ENCODE results near the gene YJEFN3.
A peak's percentile ranks its signal among the peaks of the same experiment; 100 is the strongest.

The YJEFN3 gene

DNA sequence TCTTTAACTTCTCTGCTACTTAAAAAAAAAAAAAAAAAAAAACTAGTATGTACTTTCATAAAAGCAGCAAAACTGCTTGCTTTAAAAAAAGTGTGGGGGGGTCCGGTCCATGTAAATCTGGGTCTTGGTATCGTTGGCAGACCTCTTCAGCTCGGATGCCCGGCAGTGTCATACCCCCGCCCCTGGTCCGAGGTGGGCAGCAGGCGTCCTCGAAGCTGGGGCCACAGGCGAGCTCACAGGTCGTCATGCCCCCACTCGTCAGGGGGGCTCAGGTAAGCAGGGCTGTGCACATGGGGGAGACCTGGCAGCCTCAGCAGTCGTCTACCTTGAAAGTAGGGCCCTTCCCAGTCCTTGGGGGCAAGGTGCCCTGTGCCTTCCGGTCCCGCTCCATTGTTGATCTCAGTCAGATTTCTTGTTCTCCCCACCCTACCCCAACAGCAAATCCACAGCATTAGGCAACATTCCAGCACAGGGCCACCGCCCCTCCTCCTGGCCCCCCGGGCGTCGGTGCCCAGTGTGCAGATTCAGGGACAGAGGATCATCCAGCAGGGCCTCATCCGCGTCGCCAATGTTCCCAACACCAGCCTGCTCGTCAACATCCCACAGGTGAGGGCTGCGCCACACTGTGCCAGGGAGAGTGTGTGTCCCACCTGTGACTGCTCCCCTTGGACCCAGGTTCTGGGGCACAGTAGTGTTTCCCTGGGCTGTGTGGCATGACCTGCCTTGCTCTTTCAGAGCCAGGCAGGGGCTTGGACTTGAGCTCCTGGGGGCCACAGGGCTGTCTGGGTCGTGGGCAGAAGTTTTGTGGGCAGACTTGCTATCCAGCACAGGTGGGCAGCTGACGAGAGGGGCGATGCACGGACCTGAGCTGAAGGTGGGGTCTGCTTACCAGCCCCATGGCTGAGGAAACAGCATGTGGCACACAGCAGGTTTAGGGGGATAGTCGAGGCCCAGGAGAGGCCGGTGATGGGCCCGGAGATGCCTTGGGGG lies 32.8 kb upstream of the YJEFN3 start:
- DNase-seq (ENCODE audit: low read depth in 2 of 2): no peak

DNA sequence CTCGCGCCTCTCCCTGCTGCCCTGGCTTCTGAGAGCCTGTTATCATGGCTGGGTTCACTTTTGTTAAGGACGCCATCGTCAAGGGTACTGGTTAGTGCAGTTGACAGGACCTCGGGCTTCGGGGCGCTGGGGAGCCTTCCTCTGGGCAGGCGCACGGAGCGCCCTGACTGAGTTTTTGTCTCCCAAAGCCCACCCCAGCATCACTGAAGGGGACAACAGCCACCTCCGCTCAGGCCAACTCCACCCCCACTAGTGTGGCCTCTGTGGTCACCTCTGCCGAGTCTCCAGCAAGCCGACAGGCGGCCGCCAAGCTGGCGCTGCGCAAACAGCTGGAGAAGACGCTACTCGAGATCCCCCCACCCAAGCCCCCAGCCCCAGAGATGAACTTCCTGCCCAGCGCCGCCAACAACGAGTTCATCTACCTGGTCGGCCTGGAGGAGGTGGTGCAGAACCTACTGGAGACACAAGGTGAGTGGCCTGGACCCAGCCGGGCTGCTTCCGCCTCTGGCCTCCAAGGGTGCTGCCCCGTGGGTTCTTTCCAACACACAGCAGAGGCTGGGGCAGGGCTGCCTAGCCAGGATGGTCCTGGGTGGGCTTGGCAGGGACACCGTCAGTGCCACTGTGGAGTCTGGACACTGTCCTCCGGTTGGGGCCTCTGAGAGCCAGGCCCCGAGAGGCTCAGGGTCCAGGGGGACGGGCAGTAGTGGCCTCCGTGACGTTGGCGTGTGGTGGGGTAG lies 30.3 kb upstream of the YJEFN3 start:
- no peak for DNase-seq (ENCODE audit: low read depth in 2 of 2)

DNA sequence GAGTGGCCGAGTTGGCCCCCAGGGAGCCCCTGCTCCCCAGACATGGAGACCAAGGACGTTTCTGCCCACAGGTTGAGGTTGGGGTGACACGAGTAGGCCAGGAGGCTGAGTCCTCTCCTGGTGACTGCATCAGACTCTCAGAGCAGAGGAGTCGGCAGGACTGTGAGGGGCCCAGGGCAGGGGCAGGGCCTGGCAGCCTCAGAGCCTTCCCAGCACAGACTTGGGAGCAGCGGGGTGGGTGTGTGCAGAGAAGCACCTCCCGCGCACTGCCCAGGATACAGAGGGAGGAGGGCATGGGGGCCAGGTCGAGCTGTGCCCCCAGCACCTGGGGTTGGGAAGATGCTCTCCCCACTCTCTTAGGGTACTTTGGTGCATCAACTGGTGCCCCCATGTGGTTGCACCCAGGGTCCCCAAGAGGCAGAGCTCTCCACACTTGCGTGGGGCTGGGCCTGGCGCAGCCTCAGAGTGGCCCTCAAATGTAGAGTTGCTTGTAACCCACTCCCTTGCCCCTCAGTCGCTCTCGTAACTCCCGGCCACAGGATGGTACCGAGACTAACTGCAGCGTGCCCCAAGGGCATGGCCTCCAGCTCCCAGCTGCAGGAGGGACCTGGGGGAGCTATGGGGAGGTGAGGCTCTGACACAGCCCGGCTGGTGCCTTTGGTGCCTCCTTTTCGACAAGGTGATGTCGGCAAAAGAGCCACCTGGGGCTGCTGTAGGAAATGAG lies 29.3 kb upstream of the YJEFN3 start:
- no peak for DNase-seq (ENCODE audit: low read depth in 2 of 2)

DNA sequence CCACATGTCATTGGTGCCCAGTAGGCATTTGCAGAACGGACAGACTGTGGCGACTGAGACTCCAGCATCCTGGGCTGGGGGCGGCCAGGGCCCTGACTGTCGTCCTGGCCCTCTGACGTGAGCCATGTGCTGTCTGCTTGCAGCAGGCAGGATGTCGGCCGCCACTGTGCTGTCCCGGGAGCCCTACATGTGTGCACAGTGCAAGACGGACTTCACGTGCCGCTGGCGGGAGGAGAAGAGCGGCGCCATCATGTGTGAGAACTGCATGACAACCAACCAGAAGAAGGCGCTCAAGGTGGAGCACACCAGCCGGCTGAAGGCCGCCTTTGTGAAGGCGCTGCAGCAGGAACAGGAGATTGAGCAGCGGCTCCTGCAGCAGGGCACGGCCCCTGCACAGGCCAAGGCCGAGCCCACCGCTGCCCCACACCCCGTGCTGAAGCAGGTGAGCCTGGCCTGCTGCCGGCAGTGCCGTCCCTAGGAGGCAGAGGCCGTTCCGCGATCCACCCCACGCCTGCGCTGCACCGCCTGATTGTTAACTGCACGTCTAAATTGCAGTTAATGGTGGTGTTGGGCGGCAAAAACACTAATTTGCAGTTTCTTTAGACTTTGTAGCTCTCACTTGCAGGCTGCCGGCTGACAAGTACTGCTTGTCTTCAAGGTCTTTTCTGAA lies 27.6 kb upstream of the YJEFN3 start:
- DNase-seq (ENCODE audit: low read depth in 2 of 2): no peak

DNA sequence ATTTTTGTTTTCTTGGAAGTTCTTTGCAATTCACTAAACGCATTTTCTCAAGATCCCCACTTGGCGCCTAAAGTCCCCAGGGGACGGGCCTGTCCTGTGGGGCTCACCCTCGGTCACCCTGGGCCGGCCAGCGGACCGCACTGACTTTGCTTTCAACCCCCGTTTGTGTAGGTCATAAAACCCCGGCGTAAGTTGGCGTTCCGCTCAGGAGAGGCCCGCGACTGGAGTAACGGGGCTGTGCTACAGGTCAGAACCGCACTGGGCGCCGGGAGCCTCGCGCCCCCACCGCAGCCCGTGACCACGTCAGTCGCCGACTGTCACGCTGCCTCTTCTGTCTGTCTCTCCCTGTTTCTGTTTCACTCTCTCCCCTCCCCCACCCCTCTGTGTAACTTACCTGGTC lies 26.9 kb upstream of the YJEFN3 start:
- no peak for DNase-seq (ENCODE audit: low read depth in 2 of 2)

DNA sequence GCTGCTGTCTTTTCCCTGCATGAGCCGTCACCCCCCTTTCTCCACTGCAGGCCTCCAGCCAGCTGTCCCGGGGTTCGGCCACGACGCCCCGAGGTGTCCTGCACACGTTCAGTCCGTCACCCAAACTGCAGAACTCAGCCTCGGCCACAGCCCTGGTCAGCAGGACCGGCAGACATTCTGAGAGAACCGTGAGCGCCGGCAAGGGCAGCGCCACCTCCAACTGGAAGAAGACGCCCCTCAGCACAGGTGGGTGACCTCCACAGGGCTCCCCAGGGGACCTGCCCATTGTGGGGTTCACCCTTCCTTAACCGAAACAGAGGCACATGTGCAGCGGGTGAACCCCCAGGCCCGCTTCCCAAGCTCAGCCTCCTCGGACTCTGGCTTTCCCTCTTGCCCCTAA lies 26.4 kb upstream of the YJEFN3 start:
- no peak for DNase-seq (ENCODE audit: low read depth in 2 of 2)

DNA sequence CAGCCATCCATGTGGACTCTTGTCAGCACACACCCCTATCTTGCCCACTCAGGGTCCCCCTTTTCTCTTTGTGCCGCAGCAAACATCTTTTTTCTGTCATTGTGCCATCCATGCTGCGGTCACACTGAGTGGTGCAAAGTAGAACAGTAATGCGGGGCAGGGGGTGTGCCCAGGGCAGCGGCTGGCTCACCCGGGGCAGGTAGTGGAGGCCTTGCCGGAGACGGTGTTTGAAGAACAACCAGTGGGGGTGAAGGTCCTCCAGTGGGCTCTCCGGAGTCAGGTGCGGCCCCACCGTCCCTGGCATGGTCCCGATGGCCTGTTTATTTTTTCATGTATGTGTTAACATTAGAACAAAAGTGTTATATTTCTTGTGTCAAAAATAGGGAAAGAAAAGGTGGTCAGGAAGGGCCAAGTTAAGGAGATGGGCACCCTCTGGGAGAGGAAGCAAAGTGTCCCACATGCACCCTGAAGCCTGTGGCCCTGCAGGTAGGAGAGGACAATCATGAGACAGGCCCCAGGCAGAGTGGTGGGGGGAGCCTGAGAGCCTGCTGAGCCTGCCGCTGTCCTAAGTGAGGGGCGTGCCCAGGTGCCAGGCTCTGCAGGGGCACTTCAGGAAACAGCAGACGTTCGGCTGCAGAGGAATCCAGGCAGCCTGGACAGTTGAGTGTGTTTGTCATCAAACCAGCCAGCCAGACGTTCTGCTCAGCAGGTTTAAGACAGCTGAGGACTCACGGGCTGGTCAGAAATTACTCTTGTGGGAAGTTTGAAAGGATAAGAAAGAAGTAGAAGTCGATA lies 25.7 kb upstream of the YJEFN3 start:
- DNase-seq (ENCODE audit: low read depth in 2 of 2): no peak

DNA sequence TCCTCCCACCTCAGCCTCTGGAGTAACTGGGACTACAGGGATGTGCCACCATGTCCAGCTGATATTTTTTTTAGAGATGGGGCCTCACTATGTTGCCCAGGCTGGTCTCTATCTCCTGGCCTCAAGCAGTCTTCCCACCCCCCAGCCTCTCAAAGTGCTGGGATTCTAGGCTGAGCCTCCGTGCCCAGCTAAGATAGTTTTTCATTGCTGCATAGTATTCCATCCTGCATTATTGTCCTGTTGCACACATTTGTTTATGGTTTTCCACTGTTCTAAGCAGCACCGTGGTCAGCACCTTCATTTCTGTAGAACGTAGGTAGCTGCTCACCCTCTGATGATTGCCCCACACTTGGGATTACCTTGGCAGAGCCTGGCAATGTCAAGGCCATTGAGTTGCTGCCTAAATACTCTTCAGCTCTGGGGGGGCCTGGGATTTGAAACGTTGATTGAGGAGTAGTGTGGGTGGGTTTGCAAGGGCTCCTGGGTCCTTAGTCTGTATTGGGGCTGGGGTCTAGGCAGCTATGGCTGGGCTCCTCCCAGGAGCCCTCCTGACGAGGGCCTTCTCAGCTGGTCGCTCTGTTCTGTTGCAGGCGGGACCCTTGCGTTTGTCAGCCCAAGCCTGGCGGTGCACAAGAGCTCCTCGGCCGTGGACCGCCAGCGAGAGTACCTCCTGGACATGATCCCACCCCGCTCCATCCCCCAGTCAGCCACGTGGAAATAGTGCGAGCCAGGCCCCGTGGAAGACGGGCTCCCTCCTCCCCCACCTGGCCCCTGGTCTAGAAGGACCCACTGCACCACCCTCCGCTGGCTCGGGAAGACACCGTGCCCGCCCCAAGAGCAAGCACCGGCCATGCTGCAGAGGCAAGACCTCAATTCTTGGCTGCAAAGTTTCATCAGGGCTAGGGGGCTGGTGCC lies 23.7 kb upstream of the YJEFN3 start:
- no peak for DNase-seq (ENCODE audit: low read depth in 2 of 2)

DNA sequence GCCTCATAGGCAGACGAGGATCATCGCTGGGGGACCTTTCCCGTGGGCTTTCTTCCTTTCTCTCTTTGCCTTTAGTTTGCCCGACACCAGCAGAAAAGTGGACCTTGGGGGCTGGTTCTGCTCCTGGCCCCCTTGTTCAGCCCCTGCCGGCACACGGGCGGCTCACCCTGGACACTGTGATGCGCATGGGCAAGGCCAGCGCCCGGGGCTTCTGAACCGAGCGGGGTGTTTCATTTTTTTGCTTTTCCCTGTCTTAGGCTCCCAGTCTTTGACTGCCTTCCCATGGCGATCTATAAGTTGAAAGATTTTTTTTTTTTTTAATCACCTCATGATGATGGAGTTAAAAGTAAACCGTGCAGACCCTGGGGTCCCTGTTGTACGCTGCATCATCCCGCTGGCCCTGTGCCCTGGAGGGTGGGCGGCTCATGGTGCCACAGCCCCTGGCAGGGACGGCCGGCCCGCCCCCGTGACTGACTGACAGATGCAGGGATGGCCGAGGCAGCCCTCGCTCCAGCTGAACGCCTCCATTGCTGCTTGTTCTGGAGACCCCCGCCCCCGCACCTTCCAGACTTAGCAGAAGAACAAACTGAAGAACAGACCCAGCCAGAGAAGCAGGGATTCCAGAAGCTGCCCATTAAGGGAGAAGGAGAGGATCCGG lies 22.9 kb upstream of the YJEFN3 start:
- no peak for DNase-seq (ENCODE audit: low read depth in 2 of 2)

DNA sequence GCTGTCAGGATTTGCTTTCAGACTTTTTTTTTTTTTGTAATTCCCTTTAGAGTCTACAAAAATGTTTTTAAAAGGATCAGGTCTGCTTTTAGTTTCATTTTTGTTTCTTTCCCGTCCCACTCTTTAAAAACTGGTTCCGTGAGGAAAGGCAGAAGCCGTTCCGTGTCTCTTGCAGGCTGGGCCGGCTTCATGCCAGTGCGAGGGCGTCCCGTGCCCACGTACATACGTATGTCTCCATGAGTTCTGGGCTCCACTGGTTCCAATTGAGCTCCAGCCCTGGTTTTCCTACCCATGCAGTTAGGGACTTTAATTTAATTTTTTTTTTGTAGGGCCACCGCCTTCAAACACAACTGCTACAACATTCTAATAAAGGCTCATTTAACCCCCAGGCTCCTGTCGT lies 22.1 kb upstream of the YJEFN3 start:
- no peak for DNase-seq (ENCODE audit: low read depth in 2 of 2)

DNA sequence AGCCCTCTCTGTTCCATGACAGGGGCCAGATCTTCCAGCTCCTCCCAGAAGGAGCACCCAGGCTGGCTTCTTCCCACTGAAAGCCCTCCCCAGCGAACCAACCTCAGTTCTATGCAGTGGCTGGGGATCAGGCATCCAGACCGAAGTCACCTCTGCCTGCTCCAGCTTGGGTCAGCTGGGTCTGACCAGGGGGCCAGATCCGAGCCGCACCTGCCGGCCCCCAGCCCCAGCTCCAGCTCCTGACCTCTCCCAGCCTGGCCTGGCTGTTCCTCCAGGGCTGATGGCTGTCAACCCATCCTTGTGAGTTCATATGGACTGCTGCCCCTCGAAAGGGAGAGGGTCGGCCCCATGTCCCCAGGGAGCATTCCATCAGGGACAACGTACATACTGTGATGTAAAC lies 21.4 kb upstream of the YJEFN3 start:
- DNase-seq (ENCODE audit: low read depth in 2 of 2): no peak

DNA sequence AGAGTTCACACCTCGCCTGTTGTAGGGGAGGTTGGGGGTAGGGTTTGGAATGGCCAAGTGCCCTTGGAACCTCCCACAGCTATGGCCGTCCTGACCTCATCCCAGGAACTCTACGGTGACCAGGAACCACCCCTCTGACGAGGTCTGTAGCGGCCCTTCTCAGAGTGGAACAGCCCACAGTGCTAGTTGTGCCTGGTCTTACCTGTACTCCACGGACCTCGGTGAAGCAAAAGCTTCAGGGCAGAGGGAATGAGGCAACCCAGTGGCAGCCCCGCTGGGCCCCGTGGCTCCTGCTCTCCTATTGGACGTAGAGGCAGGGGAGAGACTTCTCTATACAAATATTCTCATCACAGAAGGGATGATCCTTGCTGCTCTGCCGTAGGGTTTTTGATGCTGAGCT lies 20.5 kb upstream of the YJEFN3 start:
- no peak for DNase-seq (ENCODE audit: low read depth in 2 of 2)

DNA sequence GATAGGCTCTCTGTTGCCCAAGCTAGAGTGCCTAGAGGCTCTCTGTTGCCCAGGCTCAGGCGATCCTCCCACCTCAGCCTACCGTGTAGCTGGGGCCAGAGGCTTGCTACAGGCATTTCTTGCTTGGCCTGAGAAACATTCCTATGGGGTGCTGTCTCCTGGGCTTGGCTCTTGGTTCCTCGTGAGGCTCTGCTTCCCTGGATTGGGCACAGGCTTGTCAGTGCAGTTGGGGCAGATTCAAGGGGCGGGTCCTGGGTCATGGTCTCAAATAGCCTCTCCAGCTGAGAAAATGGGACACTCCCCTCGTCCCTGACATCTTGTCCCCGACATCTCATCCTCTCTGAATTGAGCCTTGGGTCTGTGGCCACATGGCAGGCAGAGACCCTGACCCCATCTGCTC lies 18.3 kb upstream of the YJEFN3 start:
- no peak for DNase-seq (ENCODE audit: low read depth in 2 of 2)

DNA sequence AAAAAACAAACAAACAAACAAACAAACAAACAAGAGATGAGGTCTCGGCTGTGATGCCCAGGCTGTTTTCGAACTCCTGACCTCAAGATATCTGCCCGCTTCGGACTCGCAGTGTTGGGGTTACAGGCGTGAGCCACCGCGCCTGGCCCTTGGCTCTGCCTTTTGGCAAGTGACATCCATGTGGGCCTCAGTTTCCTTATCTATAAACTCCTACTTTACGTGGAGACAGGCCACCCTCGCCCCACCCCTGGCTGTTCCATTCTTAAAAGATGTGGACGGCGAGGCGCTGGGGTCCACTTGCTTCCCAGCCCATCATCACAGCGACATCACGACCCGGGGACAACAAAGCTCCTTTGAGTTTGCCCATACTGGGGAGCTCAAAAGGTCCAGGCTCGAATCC lies 15.0 kb upstream of the YJEFN3 start:
- DNase-seq (ENCODE audit: low read depth in 2 of 2): no peak

DNA sequence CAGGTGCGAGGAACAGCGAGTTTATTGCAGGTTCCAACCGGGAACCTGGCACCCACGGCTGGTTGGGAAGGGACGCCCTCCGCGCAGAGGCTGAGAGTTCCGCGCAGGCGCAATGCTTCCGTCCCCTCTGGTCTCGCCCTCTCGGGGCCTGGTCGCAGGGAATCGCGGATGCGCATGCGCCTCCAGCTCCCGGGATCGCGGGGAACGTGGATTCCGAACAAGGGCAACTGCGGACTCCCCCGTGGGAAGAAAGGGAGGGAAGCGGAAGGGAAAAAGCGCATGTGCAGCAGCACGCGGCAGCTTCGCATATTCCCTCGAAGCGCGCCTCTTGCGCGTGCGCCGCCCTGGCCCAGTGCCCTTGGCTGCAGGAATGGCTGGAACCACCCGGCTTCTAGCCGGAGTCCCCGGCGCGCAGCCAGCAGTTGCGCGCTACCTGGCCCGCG lies 14.5 kb upstream of the YJEFN3 start:
- no peak for DNase-seq (ENCODE audit: low read depth in 2 of 2)

DNA sequence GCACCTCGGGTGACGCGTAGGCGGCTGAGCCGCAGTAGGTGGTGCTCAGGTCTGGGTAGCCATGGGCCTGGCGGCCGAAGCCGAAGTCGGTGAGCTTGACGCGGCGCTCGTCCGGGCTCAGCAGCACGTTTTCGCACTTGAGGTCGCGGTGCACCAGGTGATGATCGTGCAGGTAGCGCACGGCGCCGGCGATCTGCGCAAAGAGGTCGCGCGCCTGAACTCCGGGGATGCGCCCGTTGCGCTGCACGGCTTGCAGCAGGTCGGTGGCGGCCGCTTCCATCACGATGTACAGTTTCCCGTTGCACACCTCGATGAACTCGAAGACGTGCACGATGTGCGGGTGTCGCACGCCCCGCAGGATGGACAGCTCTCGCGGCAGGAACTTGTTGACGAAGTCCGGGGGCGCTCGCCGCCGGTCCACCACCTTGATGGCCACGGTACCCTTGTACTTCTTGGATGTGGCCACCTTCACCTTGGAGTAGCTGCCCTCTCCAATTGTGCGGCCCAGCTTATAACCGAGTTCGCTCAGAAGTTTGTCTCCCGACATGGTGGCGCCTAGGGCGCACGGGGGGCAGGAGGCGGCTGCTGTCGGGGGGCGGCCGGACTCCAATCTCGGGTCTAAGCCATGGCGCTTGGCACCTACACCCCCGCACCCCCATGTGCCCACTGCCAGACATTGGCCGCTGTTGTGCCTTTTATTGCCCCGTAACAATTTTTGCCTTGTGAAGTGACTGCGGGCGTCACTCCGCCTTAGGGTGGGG lies 13.7 kb upstream of the YJEFN3 start, which contains the start of gene TSSK6:
Gene TSSK6, minus strand, starts transcription at position 668 of the 761 bp plus-strand sequence. Its CDS starts 121 bp downstream, at position 547.
- no peak for DNase-seq (ENCODE audit: low read depth in 2 of 2)

DNA sequence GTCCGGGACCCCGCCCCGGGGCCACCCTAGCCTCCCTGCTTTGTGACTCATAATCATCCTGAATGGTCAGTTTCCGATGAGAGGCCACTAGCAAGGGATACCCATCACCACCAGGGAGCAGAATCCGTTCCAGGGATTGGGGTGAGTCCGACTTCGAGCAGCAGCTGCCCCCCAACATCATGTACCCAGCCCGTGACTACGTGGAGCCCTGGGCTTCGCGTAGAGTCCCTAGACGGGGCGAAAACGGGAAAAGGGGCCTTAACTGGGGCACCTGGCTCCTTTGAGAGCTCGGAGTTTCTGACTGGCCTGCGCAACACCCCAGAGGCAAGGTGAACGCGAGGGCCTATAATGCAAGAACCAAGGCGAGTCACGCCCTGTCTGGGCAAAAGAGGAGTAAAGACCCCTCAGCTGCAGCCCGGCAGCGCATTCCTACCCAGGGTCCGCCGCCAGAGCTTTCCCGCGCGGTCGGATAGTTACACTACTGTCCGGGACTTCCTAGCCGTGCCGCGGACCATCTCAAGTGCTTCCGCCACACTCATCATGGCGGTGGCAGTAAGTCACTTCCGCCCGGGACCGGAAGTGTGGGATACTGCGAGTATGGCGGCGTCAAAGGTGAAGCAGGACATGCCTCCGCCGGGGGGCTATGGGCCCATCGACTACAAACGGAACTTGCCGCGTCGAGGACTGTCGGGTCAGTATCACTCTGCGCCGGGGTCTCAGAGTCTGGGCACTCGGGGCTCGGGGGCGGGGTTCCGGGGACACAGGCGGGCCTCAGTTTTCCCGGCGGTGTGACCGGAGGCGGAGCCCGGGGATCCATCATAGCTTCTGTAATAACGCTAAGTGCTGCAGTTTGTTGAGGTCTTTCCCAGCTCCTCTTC lies 12.8 kb upstream of the YJEFN3 start, which contains the start of gene NDUFA13:
Gene NDUFA13, plus strand, starts transcription at position 584 of the 878 bp plus-strand sequence. Its CDS starts 14 bp downstream, at position 598.
- DNase-seq (ENCODE audit: low read depth in 2 of 2): peak; percentile 90 to 93

Data from activated CD4-positive, alpha-beta T cell treated with anti-CD3 and anti-CD28 coated beads for 24 hours (primary cell).